Measurements from ENCODE around the gene GDF15. TPM values are rescaled to one million over a fixed set of nuclear protein-coding genes. Genes with fewer than 3 reads are reported as not detected.
A peak's percentile ranks its signal among the peaks of the same experiment; 100 is the strongest.
"Not testable (repeated sequence)": the region's sequence is repeated elsewhere in the genome, so short reads cannot be mapped to it uniquely, and the experiment has no call there.

The GDF15 gene
- total RNA-seq, 1 donor from 2014 or later: 1.0 TPM

DNA sequence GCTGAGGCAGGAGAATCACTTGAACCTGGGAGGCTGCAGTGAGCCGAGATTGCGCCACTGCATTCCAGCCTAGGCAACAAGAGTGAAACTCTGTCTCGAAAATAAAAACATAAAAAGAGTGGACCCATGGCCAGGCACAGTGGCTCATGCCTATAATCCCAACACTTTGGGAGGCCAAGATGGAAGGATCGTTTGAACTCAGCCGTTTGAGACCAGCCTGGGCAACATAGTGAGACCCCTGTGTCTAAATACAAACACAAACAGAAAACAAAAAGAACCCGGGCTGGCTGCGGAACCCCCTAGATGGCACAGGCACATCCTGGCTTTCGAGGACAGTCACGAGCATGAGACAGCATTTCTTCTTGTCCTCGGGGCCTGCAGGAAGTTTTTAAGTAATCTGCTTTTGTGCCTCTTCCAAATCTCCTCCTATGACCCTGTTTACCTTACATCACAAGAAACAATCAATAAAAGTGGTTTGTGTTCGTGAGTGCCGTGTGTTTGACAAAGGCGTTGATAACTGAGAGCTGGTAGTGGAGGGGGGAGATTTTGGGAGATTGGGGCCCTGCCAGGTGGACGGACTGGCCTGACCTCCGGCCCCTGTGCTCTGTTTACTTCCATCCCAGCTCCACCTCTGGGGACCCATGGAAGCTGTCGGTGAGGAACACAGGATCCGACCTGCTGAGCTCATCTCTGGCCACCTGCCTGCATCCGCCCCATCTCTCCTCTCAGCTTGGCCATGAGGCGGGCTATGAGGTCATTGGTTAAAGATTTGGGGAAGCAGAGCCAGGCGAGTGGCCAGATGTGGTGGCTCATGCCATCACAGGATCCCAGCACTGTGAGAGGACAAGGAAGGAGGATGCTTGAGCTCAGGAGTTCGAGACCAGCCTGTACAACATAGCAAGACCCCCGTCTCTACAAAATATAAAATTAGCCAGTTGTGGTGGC is 5.9 kb upstream of the GDF15 start:
- Histone ChIP-seq H3K9me3 (ENCODE audit: control insufficient read depth in 3 of 3, low read length in 3 of 3) (no peaks in the 10 kb centered on the region), H3K36me3 (ENCODE audit: control insufficient read depth in 3 of 3, insufficient read depth in 3 of 3, low read length in 3 of 3) (no peaks in the 10 kb centered on the region), H3K27me3 (ENCODE audit: control insufficient read depth in 3 of 3, insufficient read depth in 3 of 3, low read length in 3 of 3) (no peaks in the 10 kb centered on the region), H3K27ac (ENCODE audit: low read depth, low read length) (peak overlapping the region; percentile 74), H3K9ac (ENCODE audit: low read depth in 1 of 3, low read length in 3 of 3) (peak overlapping the region in 1 of 3 donors; percentile 51), H3K4me3 (ENCODE audit: low read length in 3 of 3) (peak overlapping the region in 1 of 3 donors; percentile 37), H3K4me1 (ENCODE audit: control insufficient read depth in 3 of 3, insufficient read depth in 3 of 3, low read length in 3 of 3) (peaks cover 10 to 20% (median 19%) of the 10 kb centered on the region in 3 donors)

DNA sequence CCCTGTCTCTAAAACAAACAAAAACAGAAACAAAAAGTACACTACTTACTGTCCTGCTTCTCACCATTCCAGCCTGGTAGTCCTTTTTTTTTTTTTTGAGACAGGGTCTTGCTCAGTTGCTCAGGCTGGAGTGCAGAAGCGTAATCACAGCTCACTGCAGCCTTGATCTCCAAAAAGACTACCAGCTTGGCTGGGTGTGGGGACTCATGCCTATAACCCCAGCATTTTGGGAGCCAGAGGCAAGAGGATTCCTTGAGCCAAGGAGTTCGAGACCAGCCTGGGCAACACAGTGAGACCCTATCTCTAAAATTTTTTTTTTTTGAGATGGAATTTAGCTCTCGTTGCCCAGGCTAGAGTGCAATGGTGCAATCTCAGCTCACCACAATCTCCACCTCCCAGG is 5.1 kb upstream of the GDF15 start:
- Histone ChIP-seq H3K4me3 (ENCODE audit: low read length in 3 of 3) (peak overlapping the region in 1 of 3 donors; percentile 37), H3K4me1 (ENCODE audit: control insufficient read depth in 3 of 3, insufficient read depth in 3 of 3, low read length in 3 of 3) (peaks cover 10 to 18% (median 17%) of the 10 kb centered on the region in 3 donors)

DNA sequence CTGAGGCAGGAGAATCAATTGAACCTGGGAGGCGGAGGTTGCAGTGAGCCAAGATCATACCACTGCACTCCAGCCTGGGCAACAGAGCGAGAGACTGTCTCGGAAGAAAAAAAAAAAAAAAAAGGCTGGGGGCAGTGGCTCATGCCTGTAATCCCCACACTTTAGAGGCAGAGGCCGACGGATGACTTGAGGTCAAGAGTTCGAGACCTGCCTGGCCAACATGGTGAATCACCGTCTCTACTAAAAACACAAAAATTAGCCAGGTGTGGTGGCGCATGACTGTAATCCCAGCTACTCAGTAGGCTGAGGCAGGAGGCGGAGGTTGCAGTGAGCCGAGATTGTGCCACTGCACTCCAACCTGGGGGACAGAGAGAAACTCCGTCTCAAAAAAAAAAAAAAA is 2.3 kb upstream of the GDF15 start:
- H3K36me3 ChIP-seq (ENCODE audit: control insufficient read depth in 3 of 3, insufficient read depth in 3 of 3, low read length in 3 of 3); H3K27ac ChIP-seq (ENCODE audit: low read depth, low read length); H3K9me3 ChIP-seq (ENCODE audit: control insufficient read depth in 3 of 3, low read length in 3 of 3); H3K27me3 ChIP-seq (ENCODE audit: control insufficient read depth in 3 of 3, insufficient read depth in 3 of 3, low read length in 3 of 3); H3K9ac ChIP-seq (ENCODE audit: low read depth in 1 of 3, low read length in 3 of 3); H3K4me3 ChIP-seq (ENCODE audit: low read length in 3 of 3): not testable (repeated sequence)
- H3K4me1 ChIP-seq (ENCODE audit: control insufficient read depth in 3 of 3, insufficient read depth in 3 of 3, low read length in 3 of 3): peaks cover 15 to 32% (median 28%) of the 10 kb centered on the region in 3 donors

More for the DNA sequence above, 5.1 kb upstream of the GDF15 start:
- Histone ChIP-seq H3K9me3 (ENCODE audit: control insufficient read depth in 3 of 3, low read length in 3 of 3) (no peaks in the 10 kb centered on the region), H3K27ac (ENCODE audit: low read depth, low read length) (peak overlapping the region; percentile 74), H3K27me3 (ENCODE audit: control insufficient read depth in 3 of 3, insufficient read depth in 3 of 3, low read length in 3 of 3) (peaks cover 0 to 6% (median 4%) of the 10 kb centered on the region in 3 donors), H3K9ac (ENCODE audit: low read depth in 1 of 3, low read length in 3 of 3) (peak overlapping the region in 1 of 3 donors; percentile 40), H3K36me3 (ENCODE audit: control insufficient read depth in 3 of 3, insufficient read depth in 3 of 3, low read length in 3 of 3) (no peaks in the 10 kb centered on the region)

DNA sequence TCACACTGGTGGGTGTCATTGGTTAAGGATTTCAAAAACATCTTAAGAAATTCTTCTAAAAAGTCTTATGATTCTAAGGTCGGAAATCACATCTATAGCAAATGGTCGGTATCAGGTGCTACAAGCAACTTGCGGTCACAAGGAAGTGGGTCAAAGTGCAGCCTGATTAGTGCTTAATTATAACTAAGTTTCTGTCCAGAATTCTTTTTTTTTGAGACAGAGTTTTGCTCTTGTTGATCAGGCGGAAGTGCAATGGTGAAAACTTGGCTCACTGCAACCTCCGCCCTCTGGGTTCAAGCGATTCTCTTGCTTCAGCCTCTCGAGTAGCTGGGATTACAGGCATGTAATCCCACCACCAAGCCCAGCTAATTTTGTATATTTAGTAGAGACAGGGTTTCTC is 1.2 kb upstream of the GDF15 start:
- H3K27me3 ChIP-seq (ENCODE audit: control insufficient read depth in 3 of 3, insufficient read depth in 3 of 3, low read length in 3 of 3): peaks cover 0 to 8% (median 4%) of the 10 kb centered on the region in 3 donors
- peaks cover 15 to 30% (median 28%) of the 10 kb centered on the region in 3 donors for H3K4me1 ChIP-seq (ENCODE audit: control insufficient read depth in 3 of 3, insufficient read depth in 3 of 3, low read length in 3 of 3)

DNA sequence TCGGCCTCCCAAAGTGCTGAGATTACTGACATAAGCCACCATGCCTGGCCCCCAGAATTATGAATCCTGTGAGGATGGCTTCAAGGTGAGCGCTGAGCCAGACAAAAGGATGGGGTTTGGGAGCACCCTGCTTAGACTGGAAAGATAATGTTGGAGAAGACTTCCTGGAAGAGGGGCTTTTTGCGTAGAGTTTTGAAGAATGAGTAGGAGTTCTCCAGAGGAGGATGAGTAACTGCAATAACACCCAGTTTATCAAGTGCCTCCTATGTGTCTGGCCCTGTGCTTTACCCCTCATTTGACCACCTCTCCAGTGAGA is 641 bp upstream of the GDF15 start:
- Histone ChIP-seq H3K4me1 (ENCODE audit: control insufficient read depth in 3 of 3, insufficient read depth in 3 of 3, low read length in 3 of 3) (peaks cover 10 to 25% (median 23%) of the 10 kb centered on the region in 3 donors), H3K9ac (ENCODE audit: low read depth in 1 of 3, low read length in 3 of 3) (no peak overlapping the region), H3K36me3 (ENCODE audit: control insufficient read depth in 3 of 3, insufficient read depth in 3 of 3, low read length in 3 of 3) (peaks cover 0 to 3% (median 0%) of the 10 kb centered on the region in 3 donors), H3K9me3 (ENCODE audit: control insufficient read depth in 3 of 3, low read length in 3 of 3) (peaks cover 0 to 2% (median 0%) of the 10 kb centered on the region in 3 donors), H3K27ac (ENCODE audit: low read depth, low read length) (no peak overlapping the region), H3K4me3 (ENCODE audit: low read length in 3 of 3) (no peak overlapping the region), H3K27me3 (ENCODE audit: control insufficient read depth in 3 of 3, insufficient read depth in 3 of 3, low read length in 3 of 3) (peaks cover 0 to 8% (median 4%) of the 10 kb centered on the region in 3 donors)

More for the DNA sequence above, 1.2 kb upstream of the GDF15 start:
- H3K9ac ChIP-seq (ENCODE audit: low read depth in 1 of 3, low read length in 3 of 3): no peak overlapping the region
- no peak overlapping the region for H3K27ac ChIP-seq (ENCODE audit: low read depth, low read length)
- H3K4me3 ChIP-seq (ENCODE audit: low read length in 3 of 3): no peak overlapping the region
- no peaks in the 10 kb centered on the region for H3K36me3 ChIP-seq (ENCODE audit: control insufficient read depth in 3 of 3, insufficient read depth in 3 of 3, low read length in 3 of 3)
- H3K9me3 ChIP-seq (ENCODE audit: control insufficient read depth in 3 of 3, low read length in 3 of 3): no peaks in the 10 kb centered on the region

DNA sequence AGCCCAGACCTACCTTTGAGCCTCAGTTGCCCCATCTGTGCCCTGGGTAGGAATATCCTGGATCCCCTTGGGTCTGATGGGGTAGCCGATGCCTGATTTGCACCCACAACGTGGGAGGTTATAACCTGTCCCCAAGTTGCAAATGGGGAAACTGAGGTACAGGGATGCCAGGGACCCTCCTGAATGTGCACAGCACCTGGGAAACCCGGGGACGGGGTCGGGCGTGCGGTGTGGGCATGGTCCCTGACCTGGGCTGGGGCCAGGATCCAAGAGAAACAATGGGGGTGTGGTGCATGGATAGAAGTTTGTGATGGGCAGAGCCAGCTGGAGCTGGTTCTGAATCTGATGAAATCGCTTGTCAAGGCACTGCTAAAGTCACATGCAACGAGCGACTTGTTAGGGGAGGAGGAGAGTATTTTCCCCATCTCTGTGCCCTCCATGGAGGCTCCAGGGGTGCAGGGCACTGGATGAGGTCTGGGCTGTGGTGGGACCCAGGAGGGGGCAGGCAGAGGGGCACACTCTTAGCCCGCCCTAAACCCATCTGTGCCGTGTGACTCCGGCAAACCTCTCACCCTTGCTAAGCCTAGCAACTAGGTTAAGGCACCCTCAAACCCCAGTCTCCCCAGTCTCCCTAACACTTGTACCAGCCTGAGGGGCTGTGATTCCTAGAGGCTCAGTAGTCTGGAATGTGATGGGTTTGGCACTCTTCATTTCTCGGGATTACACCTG is 749 bp downstream of the GDF15 start:
- Histone ChIP-seq H3K36me3 (ENCODE audit: control insufficient read depth in 3 of 3, insufficient read depth in 3 of 3, low read length in 3 of 3) (peaks cover 0 to 9% (median 0%) of the 10 kb centered on the region in 3 donors), H3K9me3 (ENCODE audit: control insufficient read depth in 3 of 3, low read length in 3 of 3) (peaks cover 0 to 2% (median 0%) of the 10 kb centered on the region in 3 donors), H3K27me3 (ENCODE audit: control insufficient read depth in 3 of 3, insufficient read depth in 3 of 3, low read length in 3 of 3) (peaks cover 0 to 8% (median 4%) of the 10 kb centered on the region in 3 donors), H3K4me1 (ENCODE audit: control insufficient read depth in 3 of 3, insufficient read depth in 3 of 3, low read length in 3 of 3) (peaks cover 5 to 20% (median 17%) of the 10 kb centered on the region in 3 donors), H3K27ac (ENCODE audit: low read depth, low read length) (no peak overlapping the region), H3K4me3 (ENCODE audit: low read length in 3 of 3) (peak overlapping the region in 1 of 3 donors; percentile 22), H3K9ac (ENCODE audit: low read depth in 1 of 3, low read length in 3 of 3) (peak overlapping the region in 1 of 3 donors; percentile 40)

DNA sequence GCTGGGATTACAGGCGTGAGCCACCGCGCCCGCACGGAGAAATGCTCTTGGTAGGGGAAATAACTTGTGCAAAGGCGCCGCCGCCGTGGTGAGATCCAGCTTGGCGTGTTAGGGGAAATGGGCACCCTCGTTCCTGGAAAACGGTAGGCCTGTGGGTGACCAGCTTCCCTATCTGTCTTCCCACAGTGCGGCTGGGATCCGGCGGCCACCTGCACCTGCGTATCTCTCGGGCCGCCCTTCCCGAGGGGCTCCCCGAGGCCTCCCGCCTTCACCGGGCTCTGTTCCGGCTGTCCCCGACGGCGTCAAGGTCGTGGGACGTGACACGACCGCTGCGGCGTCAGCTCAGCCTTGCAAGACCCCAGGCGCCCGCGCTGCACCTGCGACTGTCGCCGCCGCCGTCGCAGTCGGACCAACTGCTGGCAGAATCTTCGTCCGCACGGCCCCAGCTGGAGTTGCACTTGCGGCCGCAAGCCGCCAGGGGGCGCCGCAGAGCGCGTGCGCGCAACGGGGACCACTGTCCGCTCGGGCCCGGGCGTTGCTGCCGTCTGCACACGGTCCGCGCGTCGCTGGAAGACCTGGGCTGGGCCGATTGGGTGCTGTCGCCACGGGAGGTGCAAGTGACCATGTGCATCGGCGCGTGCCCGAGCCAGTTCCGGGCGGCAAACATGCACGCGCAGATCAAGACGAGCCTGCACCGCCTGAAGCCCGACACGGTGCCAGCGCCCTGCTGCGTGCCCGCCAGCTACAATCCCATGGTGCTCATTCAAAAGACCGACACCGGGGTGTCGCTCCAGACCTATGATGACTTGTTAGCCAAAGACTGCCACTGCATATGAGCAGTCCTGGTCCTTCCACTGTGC is 2.4 kb downstream of the GDF15 start:
- H3K27ac ChIP-seq (ENCODE audit: low read depth, low read length): no peak overlapping the region

DNA sequence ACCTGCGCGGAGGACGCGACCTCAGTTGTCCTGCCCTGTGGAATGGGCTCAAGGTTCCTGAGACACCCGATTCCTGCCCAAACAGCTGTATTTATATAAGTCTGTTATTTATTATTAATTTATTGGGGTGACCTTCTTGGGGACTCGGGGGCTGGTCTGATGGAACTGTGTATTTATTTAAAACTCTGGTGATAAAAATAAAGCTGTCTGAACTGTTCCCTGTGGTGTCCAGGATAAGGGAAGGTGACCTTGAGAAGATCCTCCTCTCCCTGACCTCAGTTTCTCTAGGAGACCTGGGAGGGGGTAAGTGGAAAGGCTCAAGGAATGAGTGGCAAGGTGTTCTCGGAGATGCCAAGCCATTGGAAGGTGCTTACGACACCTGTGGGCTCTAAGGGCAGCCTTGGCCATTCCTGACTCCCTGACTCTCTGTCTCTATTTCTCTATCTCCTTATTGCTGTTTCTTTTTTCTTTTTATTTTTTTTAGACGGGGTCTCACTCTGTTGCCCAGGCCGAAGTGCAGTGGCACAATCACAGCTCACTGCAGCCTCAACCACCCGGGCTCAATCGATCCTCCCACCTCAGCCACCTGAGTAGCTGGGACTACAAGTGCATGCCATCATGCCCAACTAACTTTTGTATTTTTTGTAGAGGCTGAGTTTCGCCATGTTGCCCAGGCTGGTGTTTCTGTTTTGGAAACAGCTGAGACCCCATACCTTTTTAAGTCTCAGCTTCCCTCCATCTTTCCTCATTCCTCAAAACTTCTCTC is 3.2 kb downstream of the GDF15 start:
- no peak overlapping the region for H3K27ac ChIP-seq (ENCODE audit: low read depth, low read length)
- peaks cover 0 to 13% (median 0%) of the 10 kb centered on the region in 3 donors for H3K36me3 ChIP-seq (ENCODE audit: control insufficient read depth in 3 of 3, insufficient read depth in 3 of 3, low read length in 3 of 3)
- H3K4me3 ChIP-seq (ENCODE audit: low read length in 3 of 3): peak overlapping the region in 2 of 3 donors; percentile 62 to 64
- peaks cover 5 to 17% (median 14%) of the 10 kb centered on the region in 3 donors for H3K4me1 ChIP-seq (ENCODE audit: control insufficient read depth in 3 of 3, insufficient read depth in 3 of 3, low read length in 3 of 3)
- peaks cover 0 to 2% (median 0%) of the 10 kb centered on the region in 3 donors for H3K9me3 ChIP-seq (ENCODE audit: control insufficient read depth in 3 of 3, low read length in 3 of 3)
- H3K27me3 ChIP-seq (ENCODE audit: control insufficient read depth in 3 of 3, insufficient read depth in 3 of 3, low read length in 3 of 3): peaks cover 0 to 8% (median 4%) of the 10 kb centered on the region in 3 donors
- peak overlapping the region in 1 of 3 donors; percentile 74 for H3K9ac ChIP-seq (ENCODE audit: low read depth in 1 of 3, low read length in 3 of 3)

More for the DNA sequence above, 2.4 kb downstream of the GDF15 start:
- H3K9ac ChIP-seq (ENCODE audit: low read depth in 1 of 3, low read length in 3 of 3): peak overlapping the region in 2 of 3 donors; percentile 53 to 74
- H3K4me3 ChIP-seq (ENCODE audit: low read length in 3 of 3): peak overlapping the region; percentile 40 to 64 (median 62)
- peaks cover 5 to 17% (median 14%) of the 10 kb centered on the region in 3 donors for H3K4me1 ChIP-seq (ENCODE audit: control insufficient read depth in 3 of 3, insufficient read depth in 3 of 3, low read length in 3 of 3)
- peaks cover 0 to 11% (median 0%) of the 10 kb centered on the region in 3 donors for H3K36me3 ChIP-seq (ENCODE audit: control insufficient read depth in 3 of 3, insufficient read depth in 3 of 3, low read length in 3 of 3)
- H3K9me3 ChIP-seq (ENCODE audit: control insufficient read depth in 3 of 3, low read length in 3 of 3): peaks cover 0 to 2% (median 0%) of the 10 kb centered on the region in 3 donors
- H3K27me3 ChIP-seq (ENCODE audit: control insufficient read depth in 3 of 3, insufficient read depth in 3 of 3, low read length in 3 of 3): peaks cover 0 to 8% (median 4%) of the 10 kb centered on the region in 3 donors
